SK-N-SH treated with all-trans-retinoic acid at 6 μM for 48 hours (cell line): ENCODE data around the gene GSAP.

Experiments
- ATAC-seq: fragments of 200-7000 bp; cut with Tn5 transposase; 3 replicates; pipeline ENCODE4 v1.9.1; 2020; ENCODE audit warnings: mild to moderate bottlenecking, moderate library complexity
- ARNTL ChIP-seq: fragments of 450-650 bp; formaldehyde crosslinking; IDR thresholded peaks from 2 replicates; pipeline ENCODE4 v1.5.0; 2020; ENCODE audit warnings: low read depth, mild to moderate bottlenecking, moderate library complexity, borderline replicate concordance
- BACH2 ChIP-seq: fragments of 250-450 bp; sonication (Bioruptor Pico); IDR thresholded peaks from 2 replicates; pipeline ENCODE4 v1.9.0; 2021; ENCODE audit warnings: mild to moderate bottlenecking, borderline replicate concordance
- CSDC2 ChIP-seq: fragments of 250-450 bp; sonication (Bioruptor Pico); IDR thresholded peaks from 2 replicates; pipeline ENCODE4 v1.5.0; 2020; ENCODE audit warnings: mild to moderate bottlenecking, moderate library complexity
- CSRNP3 ChIP-seq: fragments of 250-450 bp; sonication (Bioruptor Pico); IDR thresholded peaks from 2 replicates; pipeline ENCODE4 v1.5.1; 2021; ENCODE audit warnings: mild to moderate bottlenecking, moderate library complexity
- GLIS3 ChIP-seq: fragments of 250-450 bp; sonication (Bioruptor Pico); IDR thresholded peaks from 2 replicates; pipeline ENCODE4 v1.5.0; 2020; ENCODE audit warnings: mild to moderate bottlenecking, moderate library complexity
- PATZ1 ChIP-seq: fragments of 250-450 bp; sonication (Bioruptor Pico); IDR thresholded peaks from 2 replicates; pipeline ENCODE4 v1.8.0; 2020; ENCODE audit warnings: mild to moderate bottlenecking, moderate library complexity, borderline replicate concordance
- PPARA ChIP-seq: fragments of 250-450 bp; sonication (Bioruptor Pico); IDR thresholded peaks from 2 replicates; pipeline ENCODE4 v1.5.0; 2020; ENCODE audit warnings: mild to moderate bottlenecking, borderline replicate concordance
- RARB ChIP-seq: fragments of 250-450 bp; sonication (Bioruptor Pico); IDR thresholded peaks from 2 replicates; pipeline ENCODE4 v1.8.0; 2021; ENCODE audit warnings: mild to moderate bottlenecking, moderate library complexity
- SNAI2 ChIP-seq: fragments of 250-450 bp; sonication (Bioruptor Pico); IDR thresholded peaks from 2 replicates; pipeline ENCODE4 v1.5.0; 2020; ENCODE audit warnings: mild to moderate bottlenecking, moderate library complexity
- TCF4 ChIP-seq: fragments of 250-450 bp; sonication (Bioruptor Pico); IDR thresholded peaks from 2 replicates; pipeline ENCODE4 v1.8.0; 2021; ENCODE audit warnings: mild to moderate bottlenecking, moderate library complexity, borderline replicate concordance
- TOX ChIP-seq: fragments of 250-450 bp; sonication (Bioruptor Pico); IDR thresholded peaks from 2 replicates; pipeline ENCODE4 v1.8.0; 2021; ENCODE audit warnings: mild to moderate bottlenecking, moderate library complexity, borderline replicate concordance
- TSHZ2 ChIP-seq: fragments of 250-450 bp; sonication (Bioruptor Pico); IDR thresholded peaks from 2 replicates; pipeline ENCODE4 v1.5.0; 2020; ENCODE audit warnings: mild to moderate bottlenecking, moderate library complexity
- ZC3H10 ChIP-seq: fragments of 250-450 bp; sonication (Bioruptor Pico); IDR thresholded peaks from 2 replicates; pipeline ENCODE4 v1.5.1; 2021; ENCODE audit warnings: mild to moderate bottlenecking, moderate library complexity
- ZFP3 ChIP-seq: fragments of 250-450 bp; sonication (Bioruptor Pico); IDR thresholded peaks from 2 replicates; pipeline ENCODE4 v1.5.0; 2020; ENCODE audit warnings: mild to moderate bottlenecking, moderate library complexity
- ZFP30 ChIP-seq: fragments of 450-650 bp; formaldehyde crosslinking; IDR thresholded peaks from 2 replicates; pipeline ENCODE4 v1.5.0; 2022; ENCODE audit warnings: mild to moderate bottlenecking, moderate library complexity
- ZNF70 ChIP-seq: fragments of 450-650 bp; formaldehyde crosslinking; IDR thresholded peaks from 2 replicates; pipeline ENCODE4 v1.5.0; 2020; ENCODE audit warnings: mild to moderate bottlenecking, moderate library complexity
- ZNF8 ChIP-seq: fragments of 450-650 bp; formaldehyde crosslinking; IDR thresholded peaks from 2 replicates; pipeline ENCODE4 v1.5.0; 2020; ENCODE audit warnings: mild to moderate bottlenecking, moderate library complexity
- TF ChIP-seq, protein P1 (sequence below): fragments of 250-450 bp; sonication (Bioruptor Pico); IDR thresholded peaks from 2 replicates; pipeline ENCODE4 v1.5.1; 2020; ENCODE audit warnings: low read depth, mild to moderate bottlenecking, moderate library complexity

GSAP gene

DNA sequence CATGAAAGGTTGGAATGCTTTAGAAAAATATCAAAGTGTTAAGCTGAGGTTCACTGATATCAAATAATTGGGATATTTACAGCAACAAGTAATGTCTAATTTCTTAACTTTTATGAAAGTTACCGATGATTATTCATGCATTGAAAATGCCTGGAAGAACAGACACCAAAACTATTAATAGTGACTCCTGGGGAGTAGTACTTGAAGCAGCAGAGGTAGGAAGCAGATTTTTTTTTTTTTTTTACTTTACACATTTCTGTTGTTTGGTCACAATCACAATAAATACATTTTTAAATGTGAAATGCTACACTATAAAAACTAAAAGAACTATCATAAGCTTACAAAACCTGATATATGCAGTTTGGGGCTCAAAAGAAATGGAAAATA is 146.1 kb downstream of the GSAP start:
- no peak for TF ChIP-seq SNAI2 (CRISPR knock-in tag)
- no peak for TF ChIP-seq ZC3H10 (CRISPR knock-in tag)
- no peak for TF ChIP-seq ZNF8 (CRISPR knock-in tag)
- no peak for TF ChIP-seq TCF4
- no peak for TF ChIP-seq ZFP3
- no peak for TF ChIP-seq CSRNP3 (CRISPR knock-in tag)
- no peak for TF ChIP-seq TSHZ2 (CRISPR knock-in tag)

DNA sequence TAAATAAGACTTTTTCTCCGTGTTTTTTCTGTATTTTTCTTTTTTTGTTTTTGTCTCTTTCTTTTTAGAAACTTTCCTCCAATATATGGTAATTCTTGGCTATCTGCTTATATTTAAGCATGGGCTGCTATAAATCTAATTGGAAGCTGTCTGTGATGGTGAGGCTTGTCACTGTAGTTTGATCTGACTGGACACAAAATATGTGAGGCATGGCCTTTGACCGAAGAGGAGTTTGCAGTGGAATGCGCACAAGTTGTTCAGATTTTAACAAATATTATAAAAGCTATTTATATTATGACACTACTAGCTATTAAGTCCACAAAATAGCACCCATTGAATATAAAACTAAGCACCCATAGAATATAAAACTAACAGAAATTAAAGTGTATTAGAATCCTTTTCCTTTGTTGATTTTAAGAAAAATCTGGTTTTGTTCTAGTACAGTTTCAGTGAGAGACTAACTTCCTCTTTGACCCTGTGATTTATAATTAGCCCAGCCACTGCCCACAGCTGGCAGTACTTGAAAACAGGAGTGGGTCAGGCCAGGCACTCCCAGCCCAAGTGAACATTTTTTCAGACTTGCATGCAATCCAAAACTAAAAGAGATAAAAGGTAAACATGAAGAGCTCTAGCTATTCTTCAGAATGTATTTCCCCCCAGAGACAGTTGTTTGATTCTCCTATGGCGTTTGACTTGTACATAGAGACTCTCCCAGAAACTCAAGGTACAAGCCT is 146.6 kb downstream of the GSAP start:
- ATAC-seq = no peak

More for the DNA sequence above, 146.1 kb downstream of the GSAP start:
- ATAC-seq = no peak

DNA sequence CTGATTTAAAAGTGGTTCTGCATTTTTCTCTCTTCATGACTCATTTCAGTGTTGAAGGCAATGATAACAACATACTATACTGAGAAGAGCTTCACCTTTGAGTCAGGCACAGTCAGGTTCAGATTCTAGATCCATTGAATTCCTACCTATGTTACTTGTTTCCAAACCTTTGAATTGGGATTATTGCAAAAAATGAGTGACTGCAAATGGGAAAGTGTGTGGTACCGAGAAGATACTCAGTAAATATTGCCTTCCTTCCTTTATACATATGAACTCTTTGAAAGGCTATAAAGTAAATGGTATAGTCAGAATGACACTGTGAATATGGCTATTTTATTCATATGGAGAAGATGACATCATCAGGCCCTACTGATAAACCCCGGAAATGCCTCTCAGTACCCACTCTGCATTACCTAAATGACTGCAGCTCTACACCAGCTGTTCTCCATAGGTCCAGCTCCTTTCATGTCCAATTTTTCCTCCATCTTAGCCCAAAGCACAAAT is 149.8 kb downstream of the GSAP start:
- TF ChIP-seq ZFP30 (CRISPR knock-in tag) (no peak), ZNF8 (CRISPR knock-in tag) (no peak), ZNF70 (no peak), TOX (CRISPR knock-in tag) (no peak), PATZ1 (CRISPR knock-in tag) (no peak), CSRNP3 (CRISPR knock-in tag) (no peak), RARB (CRISPR knock-in tag) (no peak), GLIS3 (CRISPR knock-in tag) (no peak), CSDC2 (CRISPR knock-in tag) (no peak), PPARA (no peak), SNAI2 (CRISPR knock-in tag) (no peak), ZC3H10 (CRISPR knock-in tag) (no peak), TSHZ2 (CRISPR knock-in tag) (no peak), ARNTL (no peak)
- TF ChIP-seq, protein P1, sequence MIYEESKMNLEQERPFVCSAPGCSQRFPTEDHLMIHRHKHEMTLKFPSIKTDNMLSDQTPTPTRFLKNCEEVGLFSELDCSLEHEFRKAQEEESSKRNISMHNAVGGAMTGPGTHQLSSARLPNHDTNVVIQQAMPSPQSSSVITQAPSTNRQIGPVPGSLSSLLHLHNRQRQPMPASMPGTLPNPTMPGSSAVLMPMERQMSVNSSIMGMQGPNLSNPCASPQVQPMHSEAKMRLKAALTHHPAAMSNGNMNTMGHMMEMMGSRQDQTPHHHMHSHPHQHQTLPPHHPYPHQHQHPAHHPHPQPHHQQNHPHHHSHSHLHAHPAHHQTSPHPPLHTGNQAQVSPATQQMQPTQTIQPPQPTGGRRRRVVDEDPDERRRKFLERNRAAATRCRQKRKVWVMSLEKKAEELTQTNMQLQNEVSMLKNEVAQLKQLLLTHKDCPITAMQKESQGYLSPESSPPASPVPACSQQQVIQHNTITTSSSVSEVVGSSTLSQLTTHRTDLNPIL = no peak
- ATAC-seq = no peak

More for the DNA sequence above, 146.6 kb downstream of the GSAP start:
- TF ChIP-seq SNAI2 (CRISPR knock-in tag) (no peak), ZNF8 (CRISPR knock-in tag) (no peak), TOX (CRISPR knock-in tag) (no peak), TCF4 (no peak), BACH2 (CRISPR knock-in tag) (no peak), RARB (CRISPR knock-in tag) (no peak), PPARA (no peak), ZFP30 (CRISPR knock-in tag) (no peak)
